Mucosa of descending colon (tissue), 3 donors: ENCODE data around the gene LRRC61. TPM values are rescaled to one million over a fixed set of nuclear protein-coding genes. Genes with fewer than 3 reads are reported as not detected.

Experiments used
- ATAC-seq: fragments of 200-7000 bp; cut with Tn5 transposase; one replicate; pipeline ENCODE4 v1.9.1; 2020; ENCODE audit warnings: mild to moderate bottlenecking, moderate library complexity
- DNase-seq, 3 donors: peaks; one replicate each; pipeline ENCODE4 v3.0.0-alpha.2; 2020
- H3K36me3 ChIP-seq: fragments of 200-600 bp; one replicate; pipeline ENCODE4 v1.8.0; 2021; ENCODE audit warnings: low read depth, mild to moderate bottlenecking
- H3K4me1 ChIP-seq: fragments of 200-600 bp; one replicate; pipeline ENCODE4 v1.8.0; 2021; ENCODE audit warnings: low read depth, mild to moderate bottlenecking
- H3K4me3 ChIP-seq: fragments of 200-600 bp; one replicate; pipeline ENCODE4 v1.8.0; 2021; ENCODE audit warnings: mild to moderate bottlenecking
- H3K9me3 ChIP-seq: fragments of 200-600 bp; one replicate; pipeline ENCODE4 v1.8.0; 2021; ENCODE audit warnings: mild to moderate bottlenecking
- intact Hi-C, 2 donors: fragments of 100-400 bp; cut with DNase I in 1 of 2; cut with micrococcal nuclease in 1 of 2; formaldehyde crosslinking; loops; one replicate each; pipeline versions ENCODE4 v1.11.0 to v1.11.1; 2022; cut with DNase I, micrococcal nuclease
- total RNA-seq, 3 donors: library from RNA; stranded (reverse); fragmentation: NEBNext Ultra II Directional in 2 of 3; extraction: Animal tissue kit (Norgen Biotek cat#: 25700) in 2 of 3; gene quantifications; one replicate each; pipeline versions ENCODE4 v1.2.1 to v1.2.4, GENCODE V29; 2021 to 2023
- TF ChIP-seq, protein P1 (sequence below): fragments of 200-600 bp; IDR thresholded peaks from one replicate; pipeline ENCODE4 v1.8.0; 2022; ENCODE audit warnings: antibody characterized with exemption, mild to moderate bottlenecking
- donor health status: DM: no; HTN: no; CAD: no; lungs with moderate emphysema.
- donor health status: DM: no; HTN: no; CAD: no.
- donor health status: DM: no; HTN: yes; CAD: no.

Gene LRRC61
- total RNA-seq, 3 donors from 2014 or later, result 11.8 to 14.5 (median 14.5) TPM

- H3K36me3 ChIP-seq, result no peaks in the 10 kb centered on the region
- DNase-seq (no peak), ATAC-seq (no peak)
- H3K9me3 ChIP-seq, result no peaks in the 10 kb centered on the region
- no peak overlapping the region for H3K4me3 ChIP-seq
- TF ChIP-seq, protein P1, sequence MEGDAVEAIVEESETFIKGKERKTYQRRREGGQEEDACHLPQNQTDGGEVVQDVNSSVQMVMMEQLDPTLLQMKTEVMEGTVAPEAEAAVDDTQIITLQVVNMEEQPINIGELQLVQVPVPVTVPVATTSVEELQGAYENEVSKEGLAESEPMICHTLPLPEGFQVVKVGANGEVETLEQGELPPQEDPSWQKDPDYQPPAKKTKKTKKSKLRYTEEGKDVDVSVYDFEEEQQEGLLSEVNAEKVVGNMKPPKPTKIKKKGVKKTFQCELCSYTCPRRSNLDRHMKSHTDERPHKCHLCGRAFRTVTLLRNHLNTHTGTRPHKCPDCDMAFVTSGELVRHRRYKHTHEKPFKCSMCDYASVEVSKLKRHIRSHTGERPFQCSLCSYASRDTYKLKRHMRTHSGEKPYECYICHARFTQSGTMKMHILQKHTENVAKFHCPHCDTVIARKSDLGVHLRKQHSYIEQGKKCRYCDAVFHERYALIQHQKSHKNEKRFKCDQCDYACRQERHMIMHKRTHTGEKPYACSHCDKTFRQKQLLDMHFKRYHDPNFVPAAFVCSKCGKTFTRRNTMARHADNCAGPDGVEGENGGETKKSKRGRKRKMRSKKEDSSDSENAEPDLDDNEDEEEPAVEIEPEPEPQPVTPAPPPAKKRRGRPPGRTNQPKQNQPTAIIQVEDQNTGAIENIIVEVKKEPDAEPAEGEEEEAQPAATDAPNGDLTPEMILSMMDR, result no peak
- peaks cover 6% of the 10 kb centered on the region for H3K4me1 ChIP-seq
- intact Hi-C loops, result no loop called here
Measured at GRCh38 chr7:150361402-150361801, 38.2 kb downstream of the LRRC61 start.

DNA sequence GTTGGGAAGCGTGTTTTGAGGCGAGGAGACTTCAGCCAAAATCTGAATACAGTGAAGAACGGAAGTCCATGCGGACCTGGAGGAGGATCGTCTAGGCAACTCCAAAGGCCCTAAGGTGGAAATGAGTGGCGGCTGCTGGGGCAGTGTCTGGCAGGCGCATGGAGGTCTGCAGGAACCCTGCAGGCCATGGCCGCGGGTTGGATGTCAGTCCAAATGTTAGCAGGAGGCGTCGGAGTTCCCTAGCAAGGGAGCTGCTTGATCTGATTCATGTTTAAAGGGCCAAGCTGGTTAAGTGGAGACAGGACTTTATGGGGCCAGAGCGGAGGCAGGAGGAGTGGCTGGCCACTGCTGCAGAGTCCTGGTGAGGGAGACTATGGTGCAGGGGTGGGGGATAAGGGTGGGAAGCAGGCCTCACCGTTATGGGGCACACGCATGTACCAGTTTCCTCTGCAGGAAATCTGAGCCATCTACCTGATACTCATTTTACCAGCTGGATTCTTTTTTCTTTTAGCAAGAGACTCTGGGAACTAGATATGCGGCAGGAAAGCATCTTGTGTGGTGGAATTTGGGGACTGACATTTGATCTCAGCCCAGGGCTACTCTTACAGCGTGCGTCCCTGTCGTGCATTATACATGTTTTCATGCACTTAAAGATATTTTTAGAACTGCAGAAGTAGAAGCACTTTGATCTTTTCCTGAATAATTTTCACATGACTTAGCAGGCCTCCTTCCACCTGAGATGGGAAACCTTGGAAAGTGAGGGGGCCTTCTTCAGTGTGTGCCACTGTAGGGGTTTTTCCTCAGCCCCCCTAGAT, 38.9 kb downstream of the LRRC61 start:
- H3K4me3 ChIP-seq, result no peak overlapping the region
- TF ChIP-seq, protein P1, result no peak
- DNase-seq (no peak), ATAC-seq (no peak)
- intact Hi-C loops, result no loop called here
- no peaks in the 10 kb centered on the region for H3K36me3 ChIP-seq
- no peaks in the 10 kb centered on the region for H3K9me3 ChIP-seq
- H3K4me1 ChIP-seq, result peaks cover 2% of the 10 kb centered on the region

- Histone ChIP-seq H3K9me3 (no peaks in the 10 kb centered on the region), H3K36me3 (no peaks in the 10 kb centered on the region), H3K4me1 (peaks cover 6% of the 10 kb centered on the region), H3K4me3 (no peak overlapping the region)
- no peak for DNase-seq
- no peak for ATAC-seq
- TF ChIP-seq, protein P1, result no peak
- intact Hi-C loops, result no loop called here
Measured at GRCh38 chr7:150363370-150363769, 40.2 kb downstream of the LRRC61 start.

DNA sequence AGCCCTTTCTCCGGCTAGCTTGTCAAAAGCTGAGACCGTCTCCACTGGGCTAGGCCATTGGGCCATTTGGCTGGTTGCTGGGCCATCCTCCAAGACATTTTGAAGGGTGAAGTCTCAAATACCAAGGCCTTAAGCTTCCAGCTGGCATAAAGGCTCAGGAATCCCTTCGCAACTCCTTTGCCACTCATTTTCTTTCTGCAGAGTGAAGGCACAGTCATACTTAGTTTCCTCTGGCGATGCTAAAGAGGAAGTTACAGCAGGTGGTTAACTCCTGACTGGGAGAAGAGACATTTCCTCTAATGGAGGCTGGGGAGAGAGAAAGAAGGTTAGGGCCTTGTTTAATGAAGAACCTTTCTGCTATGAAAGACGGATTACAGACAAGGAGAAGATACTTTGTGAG, 40.7 kb downstream of the LRRC61 start:
- TF ChIP-seq, protein P1, result no peak
- intact Hi-C loops, result no loop called here
- no peaks in the 10 kb centered on the region for H3K36me3 ChIP-seq
- ATAC-seq, result no peak
- H3K9me3 ChIP-seq, result no peaks in the 10 kb centered on the region
- H3K4me1 ChIP-seq, result peaks cover 6% of the 10 kb centered on the region
- DNase-seq, result no peak
- no peak overlapping the region for H3K4me3 ChIP-seq

DNA sequence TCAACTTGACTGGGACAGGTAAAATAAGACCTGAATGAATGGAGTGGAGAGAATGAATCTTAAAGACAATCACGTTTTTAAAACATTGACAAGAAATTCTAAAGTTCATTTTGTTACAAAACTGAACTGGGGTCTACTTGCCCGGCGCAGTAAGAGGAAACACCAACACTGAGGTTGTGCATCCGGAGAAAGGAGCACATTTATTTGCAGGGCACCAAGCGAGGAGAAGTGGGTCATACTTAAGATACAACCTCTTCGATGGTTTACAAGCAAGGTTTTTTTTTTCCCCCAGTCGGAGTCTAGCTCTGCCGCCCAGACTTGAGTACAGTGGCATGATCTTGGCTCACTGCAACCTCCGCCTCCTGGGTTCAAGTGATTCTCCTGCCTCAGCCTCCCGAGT, 42.0 kb downstream of the LRRC61 start:
- intact Hi-C loops, result no loop called here

More for the DNA sequence above, 42.0 kb downstream of the LRRC61 start:
- Histone ChIP-seq H3K4me1 (peaks cover 16% of the 10 kb centered on the region), H3K4me3 (no peak overlapping the region), H3K9me3 (no peaks in the 10 kb centered on the region), H3K36me3 (no peaks in the 10 kb centered on the region)
- DNase-seq (no peak), ATAC-seq (no peak)
- TF ChIP-seq, protein P1, result no peak
